HG03108 (cell line): ENCODE results near the gene HYI.
"Not testable (repeated sequence)": the region's sequence is repeated elsewhere in the genome, so short reads cannot be mapped to it uniquely, and the experiment has no call there.

ENCODE experiments used
- ATAC-seq: cut with Tn5 transposase; IDR thresholded peaks from one replicate; pipeline ENCODE4 v1.9.1; 2021; ENCODE audit warnings: moderate library complexity; ENCODE audit not compliant: unreplicated experiment

Gene HYI

GRCh38 chr1:43432171-43432860 lies 21.4 kb downstream of the HYI start:
- no peak for ATAC-seq

GRCh38 chr1:43431676-43432075 lies 22.1 kb downstream of the HYI start:
- ATAC-seq: no peak

- ATAC-seq: no peak
These were observed 22.9 kb downstream of the HYI start for GRCh38 chr1:43430831-43431230.

GRCh38 chr1:43427941-43428340 lies 25.8 kb downstream of the HYI start:
- ATAC-seq: no peak

- ATAC-seq: no peak
These were observed 26.2 kb downstream of the HYI start for GRCh38 chr1:43427524-43427923.

- no peak for ATAC-seq
These were observed 27.5 kb downstream of the HYI start for GRCh38 chr1:43426221-43426620.

DNA sequence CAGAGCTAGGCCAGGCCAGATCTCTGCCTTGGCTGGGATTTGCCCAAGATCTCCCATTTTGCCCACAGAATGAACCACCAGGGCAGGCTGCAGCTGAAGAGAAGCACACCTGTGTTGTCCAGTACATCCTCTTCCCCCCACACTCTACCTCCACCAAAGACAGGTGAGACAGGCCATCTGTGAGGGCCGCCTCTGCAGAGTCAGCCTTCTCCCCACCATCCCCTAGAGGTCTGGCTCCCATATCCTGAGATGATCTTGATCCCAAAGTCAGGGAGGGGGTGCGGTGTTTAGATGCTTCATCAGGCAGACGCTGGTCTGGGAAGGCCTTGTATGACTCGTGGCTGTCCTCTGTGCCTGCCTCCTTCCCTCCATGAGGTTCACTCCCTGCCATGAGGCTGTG lies 28.7 kb downstream of the HYI start:
- no peak for ATAC-seq

GRCh38 chr1:43423672-43424550 lies 29.8 kb downstream of the HYI start:
- ATAC-seq: no peak

- ATAC-seq: no peak
These were observed 30.6 kb downstream of the HYI start for GRCh38 chr1:43422995-43423671.

- ATAC-seq: no peak
These were observed 31.6 kb downstream of the HYI start for GRCh38 chr1:43421976-43422750.

- ATAC-seq: no peak
These were observed 32.3 kb downstream of the HYI start for GRCh38 chr1:43421396-43421795.

GRCh38 chr1:43420874-43421273 lies 32.9 kb downstream of the HYI start:
- ATAC-seq: no peak

DNA sequence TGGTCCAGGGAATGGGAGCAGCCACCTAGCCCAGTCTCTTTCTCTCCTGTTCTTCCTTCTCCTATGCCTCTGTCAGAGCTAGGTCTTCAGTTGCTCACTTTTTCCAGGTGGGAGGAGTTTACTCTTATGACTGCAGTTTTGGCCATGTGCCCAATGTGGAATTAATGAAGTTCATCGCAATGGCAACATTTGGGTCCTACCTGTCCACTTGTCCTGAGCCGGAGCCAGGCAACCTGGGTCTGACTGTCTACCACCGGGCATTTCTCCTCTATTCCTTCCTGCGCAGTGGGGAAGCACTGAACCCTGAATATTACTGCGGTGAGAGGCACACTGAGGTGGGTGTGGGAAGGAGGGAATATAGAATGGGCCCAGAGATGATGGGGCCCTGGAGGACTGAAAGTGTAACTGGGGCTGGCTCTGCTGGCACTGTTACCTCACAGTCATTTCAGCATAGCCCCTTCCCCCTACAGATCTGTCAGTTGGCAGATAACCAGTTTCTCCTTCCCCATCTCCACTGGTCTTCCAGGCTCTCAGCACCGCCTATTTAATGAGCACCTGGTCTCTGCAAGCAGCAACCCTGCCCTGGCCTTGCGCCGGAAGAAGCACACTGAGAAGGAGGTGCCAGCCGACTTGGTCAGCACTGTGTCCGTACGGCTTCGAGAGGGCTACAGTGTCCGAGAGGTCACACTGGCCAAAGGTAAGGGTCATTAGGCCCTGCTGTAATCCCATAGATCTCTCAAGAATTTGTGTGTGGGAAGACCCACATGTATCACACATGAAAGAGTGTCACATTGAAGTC lies 33.9 kb downstream of the HYI start:
- no peak for ATAC-seq

DNA sequence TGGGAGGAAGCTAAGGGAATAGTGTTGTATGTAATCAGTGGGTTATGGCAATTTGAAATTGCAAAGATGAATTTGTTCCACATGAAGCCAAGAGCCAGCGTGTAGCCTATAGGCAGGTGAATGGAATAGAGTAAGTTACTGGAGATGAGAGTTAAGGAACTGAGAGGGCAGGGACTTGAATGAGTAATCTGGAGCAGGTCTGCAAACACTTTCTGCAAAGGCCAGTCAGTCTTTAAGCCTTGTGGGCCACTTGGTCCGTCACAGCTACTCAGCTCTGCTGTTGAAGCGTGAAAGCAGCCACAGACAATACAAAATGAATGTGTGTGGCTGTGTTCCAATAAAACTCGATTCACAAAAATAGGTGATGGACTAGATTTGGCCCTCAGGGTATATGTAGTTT lies 34.9 kb downstream of the HYI start:
- ATAC-seq: no peak

DNA sequence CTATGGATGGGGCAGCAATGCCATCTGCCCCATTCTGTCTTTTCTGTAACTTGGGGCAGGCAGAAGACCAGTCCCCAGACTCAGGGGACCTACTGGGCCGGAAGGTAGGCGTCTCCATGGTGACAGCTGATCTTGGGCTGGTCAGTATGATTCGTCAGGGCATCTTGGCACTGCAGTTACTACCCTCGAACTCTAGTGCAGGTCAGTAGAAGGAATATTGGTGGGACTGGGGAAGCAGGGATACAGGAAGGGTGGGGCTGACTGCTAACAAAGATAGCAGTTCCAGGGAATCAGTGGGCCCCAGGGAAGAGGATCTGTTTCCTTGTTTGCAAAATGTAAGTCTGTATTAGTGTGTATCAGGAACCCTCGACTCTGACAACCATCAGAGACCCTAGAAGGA lies 37.8 kb downstream of the HYI start:
- ATAC-seq: no peak

- ATAC-seq: no peak
These were observed 39.0 kb downstream of the HYI start for GRCh38 chr1:43414634-43415223.

GRCh38 chr1:43413426-43413825 lies 40.3 kb downstream of the HYI start:
- not testable (repeated sequence) for ATAC-seq

DNA sequence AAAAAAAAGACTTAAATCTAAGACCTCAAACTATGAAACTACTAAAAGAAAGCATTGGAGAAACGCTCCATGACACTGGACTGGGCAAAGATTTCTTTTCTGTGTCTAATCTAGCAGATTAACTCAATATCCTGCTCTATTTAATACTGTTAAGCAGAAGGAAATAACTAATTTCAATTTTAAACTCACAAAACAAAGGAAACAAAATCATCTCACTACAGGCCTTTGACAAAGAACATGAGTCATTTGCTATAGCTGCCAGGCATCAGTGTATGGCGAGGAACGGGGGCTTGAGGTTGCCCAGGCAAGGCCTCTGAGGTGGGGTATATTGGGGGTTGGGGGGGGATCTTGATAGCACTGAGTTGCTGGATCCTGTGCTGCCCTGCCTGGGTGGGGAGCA lies 43.2 kb downstream of the HYI start:
- ATAC-seq: no peak

- ATAC-seq: no peak
These were observed 47.9 kb downstream of the HYI start for GRCh38 chr1:43405876-43406234.
